K562 (cell line): ENCODE measurements around the gene CPN2. TPM values are rescaled to one million over a fixed set of nuclear protein-coding genes. Genes with fewer than 3 reads are reported as not detected.
A peak's percentile ranks its signal among the peaks of the same experiment; 100 is the strongest.

Experiments used
- ARID2 ChIP-seq: fragments of 450-650 bp; IDR thresholded peaks from 2 replicates; pipeline ENCODE4 v1.6.1; 2017; ENCODE audit warnings: antibody characterized with exemption, mild to moderate bottlenecking
- E2F3 ChIP-seq: fragments of 250-450 bp; sonication (Bioruptor Pico); IDR thresholded peaks from 2 replicates; pipeline ENCODE4 v1.4.0; 2020; ENCODE audit warnings: mild to moderate bottlenecking
- EP400 ChIP-seq: fragments of 450-650 bp; IDR thresholded peaks from 2 replicates; pipeline ENCODE4 v1.6.1; 2017; ENCODE audit warnings: antibody characterized with exemption, mild to moderate bottlenecking, moderate library complexity
- HMBOX1 ChIP-seq: sonication (generic); IDR thresholded peaks from 2 replicates; pipeline ENCODE4 v1.6.1; 2016
- HOXB6 ChIP-seq: fragments of 250-450 bp; sonication (Bioruptor Pico); IDR thresholded peaks from 2 replicates; pipeline ENCODE4 v1.5.1; 2022; ENCODE audit warnings: mild to moderate bottlenecking, borderline replicate concordance
- ILK ChIP-seq: fragments of 450-650 bp; IDR thresholded peaks from 2 replicates; pipeline ENCODE4 v1.6.1; 2016; ENCODE audit warnings: missing genetic modification characterization, low read depth, mild to moderate bottlenecking, missing compliant biosample characterization, moderate library complexity, borderline replicate concordance
- KDM5B ChIP-seq: fragments of 200-600 bp; sonication (generic); IDR thresholded peaks from 2 replicates; pipeline ENCODE4 v1.6.1; 2012; ENCODE audit warnings: low read depth, mild to moderate bottlenecking, moderate library complexity, low read length, control low read depth, inconsistent platforms; ENCODE audit not compliant: insufficient replicate concordance
- MITF ChIP-seq: IDR thresholded peaks from 2 replicates; pipeline ENCODE4 v1.6.1; 2014; ENCODE audit warnings: antibody characterized with exemption
- MTA2 ChIP-seq: fragments of 450-650 bp; IDR thresholded peaks from 2 replicates; pipeline ENCODE4 v1.6.1; 2016; ENCODE audit warnings: low read depth
- NFYB ChIP-seq: IDR thresholded peaks from 2 replicates; pipeline ENCODE4 v1.6.1; 2011; ENCODE audit warnings: mild to moderate bottlenecking, moderate library complexity; ENCODE audit not compliant: insufficient read length; ENCODE audit errors: extremely low read depth
- NR2F6 ChIP-seq: fragments of 450-650 bp; formaldehyde crosslinking; IDR thresholded peaks from 2 replicates; pipeline ENCODE4 v1.4.0; 2020; ENCODE audit warnings: mild to moderate bottlenecking
- POLR2AphosphoS5 ChIP-seq: IDR thresholded peaks from 2 replicates; pipeline ENCODE4 v1.6.1; 2011; ENCODE audit warnings: mild to moderate bottlenecking, low read depth, low read length, moderate library complexity; ENCODE audit not compliant: control insufficient read depth, insufficient read depth
- RFX7 ChIP-seq: fragments of 250-450 bp; sonication (Bioruptor Pico); IDR thresholded peaks from 2 replicates; pipeline ENCODE4 v1.5.1; 2021; ENCODE audit warnings: mild to moderate bottlenecking
- SOX6 ChIP-seq: fragments of 450-650 bp; IDR thresholded peaks from 2 replicates; pipeline ENCODE4 v1.6.1; 2014; ENCODE audit warnings: mild to moderate bottlenecking
- SRSF1 ChIP-seq: fragments of 200-400 bp; formaldehyde crosslinking; IDR thresholded peaks from 2 replicates; pipeline ENCODE4 v1.6.1; 2017; ENCODE audit warnings: mild to moderate bottlenecking, low read depth, low read length, moderate library complexity
- STAG1 ChIP-seq: sonication (generic); formaldehyde crosslinking; IDR thresholded peaks from 2 replicates; pipeline ENCODE4 v1.5.0; 2020; ENCODE audit warnings: missing genetic modification reagents, borderline replicate concordance
- TCF7 ChIP-seq: sonication (generic); IDR thresholded peaks from 2 replicates; pipeline ENCODE4 v1.6.1; 2016; ENCODE audit warnings: antibody characterized with exemption, borderline replicate concordance
- TCF7L2 ChIP-seq: fragments of 150-350 bp; IDR thresholded peaks from 2 replicates; pipeline ENCODE4 v1.6.1; 2016; ENCODE audit warnings: low read depth, mild to moderate bottlenecking, low read length, moderate library complexity
- THRA ChIP-seq: fragments of 450-650 bp; IDR thresholded peaks from 2 replicates; pipeline ENCODE4 v1.6.1; 2017; ENCODE audit warnings: mild to moderate bottlenecking, moderate library complexity
- TOE1 ChIP-seq, 2 experiments: fragments of 450-650 bp in 1 of 2; sonication (generic) in 1 of 2; formaldehyde crosslinking in 1 of 2; IDR thresholded peaks; 2 replicates each; pipeline versions ENCODE4 v1.7.1 to v1.8.0; 2016 to 2022; ENCODE audit warnings: borderline replicate concordance in 2 of 2, mild to moderate bottlenecking in 2 of 2, antibody characterized with exemption in 1 of 2, inconsistent platforms in 1 of 2, low read depth in 1 of 2, missing genetic modification reagents in 1 of 2, moderate library complexity in 1 of 2
- XRCC5 ChIP-seq: fragments of 200-400 bp; formaldehyde crosslinking; IDR thresholded peaks from 2 replicates; pipeline ENCODE4 v1.6.1; 2017; ENCODE audit warnings: low read depth, mild to moderate bottlenecking, low read length
- ZNF121 ChIP-seq: sonication (generic); formaldehyde crosslinking; conservative IDR thresholded peaks from 2 replicates; pipeline ENCODE4 v1.8.0; 2022; ENCODE audit warnings: missing genetic modification reagents
- polyA plus RNA-seq, 8 experiments: library from polyadenylated mRNA; depleted of rRNA in 4 of 8; stranded (reverse) in 5 of 8; unstranded in 3 of 8; fragments of >200 nt; fragmentation: Nextera tagmentation in 2 of 8; fragmentation: Illumina TruSeq in 1 of 8; extraction: Ambion mirVana in 2 of 8; extraction: Trizol in 1 of 8; gene quantifications; 2 replicates each; pipeline versions ENCODE4 v1.2.1 to v1.2.3, GENCODE V29; 2011 to 2014; ENCODE audit warnings: inconsistent platforms in 1 of 8, missing spikeins in 1 of 8
- total RNA-seq, 7 experiments: library from RNA; depleted of rRNA in 6 of 7; stranded (reverse); fragments of >200 nt in 6 of 7; fragmentation: Illumina TruSeq in 2 of 7; extraction: Trizol in 2 of 7; gene quantifications; 2 replicates each; pipeline versions ENCODE4 v1.2.1 to v1.2.3, GENCODE V29; 2011 to 2021; ENCODE audit warnings: low replicate concordance in 1 of 7
- TF ChIP-seq, protein P1 (sequence below): fragments of 250-450 bp; sonication (Bioruptor Pico); IDR thresholded peaks from 2 replicates; pipeline ENCODE4 v1.4.0; 2020; ENCODE audit warnings: mild to moderate bottlenecking, moderate library complexity

Gene CPN2
- total and polyA plus RNA-seq, 9 of the 15 experiments (the other 6 are each of a cell fraction or from before 2014, with no cell fraction given) = not detected

GRCh38 chr3:194326192-194326967 lies 24.7 kb downstream of the CPN2 start (continued):
- TF ChIP-seq THRA (no peak), XRCC5 (no peak), ILK (tag) (no peak), E2F3 (CRISPR knock-in tag) (no peak), HMBOX1 (no peak), NR2F6 (CRISPR knock-in tag) (no peak), MITF (no peak), ARID2 (0 out of 2 replicates have a peak, but pooled peaks have one; percentile 24), ZNF121 (no peak; the same call in 1 of the 2 replicates), HOXB6 (no peak), EP400 (peak; percentile 25; the same call in 1 of the 2 replicates), RFX7 (CRISPR knock-in tag) (no peak), TCF7L2 (no peak), SRSF1 (no peak), STAG1 (peak; percentile 46; the same call in 1 of the 2 replicates), NFYB (no peak), MTA2 (no peak), POLR2AphosphoS5 (no peak), SOX6 (no peak), KDM5B (no peak), TOE1 (IDR thresholded peaks at IDR 0.05; ENCODE audit: borderline replicate concordance) (peak; percentile 73), TOE1 (CRISPR knock-in tag; IDR thresholded peaks at IDR 0.05; ENCODE audit: borderline replicate concordance, low read depth) (no peak), TCF7 (no peak)
- TF ChIP-seq, protein P1, sequence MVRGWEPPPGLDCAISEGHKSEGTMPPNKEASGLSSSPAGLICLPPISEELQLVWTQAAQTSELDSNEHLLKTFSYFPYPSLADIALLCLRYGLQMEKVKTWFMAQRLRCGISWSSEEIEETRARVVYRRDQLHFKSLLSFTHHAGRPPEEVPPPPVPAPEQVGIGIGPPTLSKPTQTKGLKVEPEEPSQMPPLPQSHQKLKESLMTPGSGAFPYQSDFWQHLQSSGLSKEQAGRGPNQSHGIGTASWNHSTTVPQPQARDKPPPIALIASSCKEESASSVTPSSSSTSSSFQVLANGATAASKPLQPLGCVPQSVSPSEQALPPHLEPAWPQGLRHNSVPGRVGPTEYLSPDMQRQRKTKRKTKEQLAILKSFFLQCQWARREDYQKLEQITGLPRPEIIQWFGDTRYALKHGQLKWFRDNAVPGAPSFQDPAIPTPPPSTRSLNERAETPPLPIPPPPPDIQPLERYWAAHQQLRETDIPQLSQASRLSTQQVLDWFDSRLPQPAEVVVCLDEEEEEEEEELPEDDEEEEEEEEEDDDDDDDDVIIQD (CRISPR knock-in tag) = no peak
